SU-DHL-6 (cell line): ENCODE measurements around the gene LTB4R.

Experiments
- H2AFZ ChIP-seq: fragments of 200-600 bp; sonication (generic); 2 replicates; pipeline ENCODE4 v1.6.1; 2014; ENCODE audit warnings: low read depth, mild to moderate bottlenecking, moderate library complexity, mixed read lengths, antibody characterized with exemption, low read length; ENCODE audit not compliant: severe bottlenecking
- H3F3A ChIP-seq: fragments of 200-600 bp; shearing (Covaris generic); 2 replicates; pipeline ENCODE4 v1.6.0; 2016; ENCODE audit warnings: antibody characterized with exemption, mild to moderate bottlenecking; ENCODE audit not compliant: insufficient read depth
- H3K27ac ChIP-seq: fragments of 200-600 bp; sonication (generic); 2 replicates; pipeline ENCODE4 v1.5.1; 2016; ENCODE audit warnings: low read depth, mild to moderate bottlenecking, low read length, moderate library complexity, mixed read lengths
- H3K27me3 ChIP-seq: fragments of 200-600 bp; sonication (generic), shearing (Covaris generic); 2 replicates; pipeline ENCODE4 v1.6.0; 2014; ENCODE audit warnings: mild to moderate bottlenecking, low read length
- H3K36me3 ChIP-seq: fragments of 200-600 bp; sonication (generic); 2 replicates; pipeline ENCODE4 v1.6.1; 2014; ENCODE audit warnings: mild to moderate bottlenecking, low read length, mixed read lengths
- H3K4me2 ChIP-seq: fragments of 300-600, 200-600 bp; shearing (Covaris generic), sonication (generic); 2 replicates; pipeline ENCODE4 v1.6.0; 2014; ENCODE audit warnings: low read length, low read depth, mild to moderate bottlenecking; ENCODE audit not compliant: poor library complexity, severe bottlenecking
- H3K4me3 ChIP-seq: fragments of 200-600 bp; sonication (generic); 2 replicates; pipeline ENCODE4 v1.5.1; 2014; ENCODE audit warnings: antibody characterized with exemption, low read length, mild to moderate bottlenecking, mixed read lengths; ENCODE audit not compliant: insufficient read depth, poor library complexity, severe bottlenecking
- H3K79me2 ChIP-seq: fragments of 200-600 bp; sonication (generic); 2 replicates; pipeline ENCODE4 v1.6.1; 2014; ENCODE audit warnings: mild to moderate bottlenecking, low read length, moderate library complexity; ENCODE audit not compliant: insufficient read depth
- H3K9ac ChIP-seq: fragments of 200-600 bp; sonication (generic); 2 replicates; pipeline ENCODE4 v1.7.0; 2014; ENCODE audit warnings: mild to moderate bottlenecking, low read length
- H3K9me2 ChIP-seq: fragments of 200-600 bp; sonication (generic); replicated peaks from 2 replicates; pipeline ENCODE4 v1.6.1; 2014; ENCODE audit warnings: low read length; ENCODE audit not compliant: insufficient read depth
- H3K9me3 ChIP-seq: fragments of 200-600 bp; sonication (generic); 2 replicates; pipeline ENCODE4 v1.6.1; 2014; ENCODE audit warnings: low read length, mixed read lengths; ENCODE audit not compliant: insufficient read depth
- H4K20me1 ChIP-seq: fragments of 200-600 bp; sonication (generic); 2 replicates; pipeline ENCODE4 v1.6.1; 2014; ENCODE audit warnings: low read depth, mild to moderate bottlenecking, antibody characterized with exemption, low read length, moderate library complexity, mixed read lengths
- EZH2phosphoT487 ChIP-seq: fragments of 200-600 bp; sonication (generic), shearing (Covaris generic); conservative IDR thresholded peaks from 2 replicates; pipeline ENCODE4 v1.6.1; 2018; ENCODE audit warnings: mild to moderate bottlenecking, antibody characterized with exemption, low read length, moderate library complexity, mixed read lengths
- TF ChIP-seq, protein P1 (sequence below): fragments of 200-600 bp; sonication (generic); IDR thresholded peaks from one replicate; pipeline ENCODE4 v1.5.1; 2017; ENCODE audit warnings: antibody characterized with exemption, mild to moderate bottlenecking, low read length, moderate library complexity; ENCODE audit not compliant: insufficient read depth, poor library complexity, severe bottlenecking

Gene LTB4R

DNA sequence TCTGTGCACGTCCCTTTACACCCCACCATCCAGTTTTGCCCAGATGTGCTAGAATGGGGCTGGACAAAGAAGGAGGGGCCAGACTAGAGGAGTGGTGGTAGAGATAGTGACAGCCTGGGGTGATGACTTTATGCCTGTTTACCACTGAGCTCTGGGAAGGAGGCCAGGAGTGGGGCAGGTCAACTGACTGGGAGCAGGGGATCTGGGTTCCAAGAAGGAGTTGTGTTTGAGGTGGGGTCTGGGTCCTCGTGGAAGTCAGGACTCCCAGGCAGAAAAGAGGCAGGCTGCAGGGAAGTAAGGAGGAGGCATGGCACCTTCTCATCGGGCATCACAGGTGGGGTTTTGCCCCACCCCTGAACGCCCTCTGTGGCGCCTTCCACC is 1.0 kb upstream of the LTB4R start:
- Histone ChIP-seq H2AFZ (no peak overlapping the region), H3K9me3 (no peaks in the 10 kb centered on the region), H3K27me3 (no peaks in the 10 kb centered on the region), H4K20me1 (no peaks in the 10 kb centered on the region), H3K79me2 (no peaks in the 10 kb centered on the region), H3K27ac (peak overlapping the region; percentile 51), H3K9me2 (no peaks in the 10 kb centered on the region), H3K4me2 (peak overlapping the region; percentile 44), H3F3A (no peaks in the 10 kb centered on the region), H3K9ac (peak overlapping the region; percentile 44), H3K36me3 (no peaks in the 10 kb centered on the region), H3K4me3 (no peak overlapping the region)
- TF ChIP-seq EZH2phosphoT487 = no peak
- TF ChIP-seq, protein P1, sequence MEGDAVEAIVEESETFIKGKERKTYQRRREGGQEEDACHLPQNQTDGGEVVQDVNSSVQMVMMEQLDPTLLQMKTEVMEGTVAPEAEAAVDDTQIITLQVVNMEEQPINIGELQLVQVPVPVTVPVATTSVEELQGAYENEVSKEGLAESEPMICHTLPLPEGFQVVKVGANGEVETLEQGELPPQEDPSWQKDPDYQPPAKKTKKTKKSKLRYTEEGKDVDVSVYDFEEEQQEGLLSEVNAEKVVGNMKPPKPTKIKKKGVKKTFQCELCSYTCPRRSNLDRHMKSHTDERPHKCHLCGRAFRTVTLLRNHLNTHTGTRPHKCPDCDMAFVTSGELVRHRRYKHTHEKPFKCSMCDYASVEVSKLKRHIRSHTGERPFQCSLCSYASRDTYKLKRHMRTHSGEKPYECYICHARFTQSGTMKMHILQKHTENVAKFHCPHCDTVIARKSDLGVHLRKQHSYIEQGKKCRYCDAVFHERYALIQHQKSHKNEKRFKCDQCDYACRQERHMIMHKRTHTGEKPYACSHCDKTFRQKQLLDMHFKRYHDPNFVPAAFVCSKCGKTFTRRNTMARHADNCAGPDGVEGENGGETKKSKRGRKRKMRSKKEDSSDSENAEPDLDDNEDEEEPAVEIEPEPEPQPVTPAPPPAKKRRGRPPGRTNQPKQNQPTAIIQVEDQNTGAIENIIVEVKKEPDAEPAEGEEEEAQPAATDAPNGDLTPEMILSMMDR = no peak

DNA sequence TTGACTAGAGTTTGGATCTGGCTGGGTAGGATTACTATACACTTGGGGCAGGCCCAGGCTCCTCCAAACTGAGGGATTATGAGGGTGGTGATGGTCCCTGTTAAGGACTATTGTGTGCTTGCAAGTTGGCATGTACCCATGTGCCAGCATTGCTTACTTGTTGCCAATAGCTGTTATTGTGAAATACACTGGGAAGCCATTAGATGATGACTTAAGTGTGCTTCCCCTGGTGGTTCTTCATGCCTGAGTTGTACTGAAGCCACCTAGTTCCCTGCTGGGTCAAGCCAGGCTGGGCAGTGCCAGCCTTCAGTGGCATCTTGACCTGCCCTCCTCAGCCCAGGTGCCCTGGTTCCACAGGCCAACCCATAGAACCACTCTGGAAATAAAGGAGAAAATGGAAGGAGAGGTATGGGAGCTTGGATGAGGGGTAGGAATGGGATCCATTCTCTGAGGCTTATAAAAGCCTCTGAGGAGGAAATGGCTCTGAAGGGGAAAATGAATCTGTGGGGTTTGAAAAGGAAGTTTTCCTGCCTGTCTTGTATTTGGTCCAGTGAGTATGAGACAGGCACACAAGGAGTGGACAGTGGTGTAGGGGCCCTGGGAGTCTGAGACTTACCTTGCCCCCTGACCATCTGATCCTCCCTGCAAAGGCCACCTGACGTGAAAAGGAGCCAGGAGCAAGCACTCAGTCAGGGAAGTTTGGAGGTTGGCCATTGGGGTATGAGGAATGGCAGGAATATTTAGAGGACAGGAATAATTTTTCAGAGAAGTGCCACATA is 724 bp downstream of the LTB4R start:
- H3K79me2 ChIP-seq = no peaks in the 10 kb centered on the region
- H3F3A ChIP-seq = no peaks in the 10 kb centered on the region
- peak overlapping the region; percentile 44 for H3K4me2 ChIP-seq
- no peak overlapping the region for H3K4me3 ChIP-seq
- H4K20me1 ChIP-seq = no peaks in the 10 kb centered on the region
- no peaks in the 10 kb centered on the region for H3K9me3 ChIP-seq
- H3K36me3 ChIP-seq = no peaks in the 10 kb centered on the region
- no peak for TF ChIP-seq EZH2phosphoT487
- TF ChIP-seq, protein P1 = no peak
- H3K27me3 ChIP-seq = no peaks in the 10 kb centered on the region
- no peaks in the 10 kb centered on the region for H3K9me2 ChIP-seq
- H3K9ac ChIP-seq = peak overlapping the region; percentile 44; the same call in 1 of the 2 replicates
- no peak overlapping the region for H2AFZ ChIP-seq
- no peak overlapping the region for H3K27ac ChIP-seq

- Histone ChIP-seq H4K20me1 (no peaks in the 10 kb centered on the region), H3K9me2 (no peaks in the 10 kb centered on the region), H3K9ac (no peak overlapping the region), H3K9me3 (no peaks in the 10 kb centered on the region), H3K4me2 (no peak overlapping the region), H3K27me3 (no peaks in the 10 kb centered on the region), H3K36me3 (no peaks in the 10 kb centered on the region), H3F3A (no peaks in the 10 kb centered on the region), H3K79me2 (no peaks in the 10 kb centered on the region), H3K4me3 (no peak overlapping the region), H2AFZ (no peak overlapping the region), H3K27ac (no peak overlapping the region)
- TF ChIP-seq, protein P1 = no peak
- TF ChIP-seq EZH2phosphoT487 = no peak
Observed at GRCh38 chr14:24312736-24313507, 1.6 kb downstream of the LTB4R start.
